AG09319 (cell line): Measurements from ENCODE around the gene MTMR3.

ENCODE experiments used
- DNase-seq: peaks from one replicate; pipeline ENCODE4 v3.0.0-alpha.2; 2010; ENCODE audit warnings: low read depth; ENCODE audit errors: extremely low read depth
- CTCF ChIP-seq: IDR thresholded peaks from 2 replicates; pipeline ENCODE4 v1.5.1; 2011; ENCODE audit warnings: low read depth, mild to moderate bottlenecking, inconsistent platforms, low read length, moderate library complexity

MTMR3 gene

DNA sequence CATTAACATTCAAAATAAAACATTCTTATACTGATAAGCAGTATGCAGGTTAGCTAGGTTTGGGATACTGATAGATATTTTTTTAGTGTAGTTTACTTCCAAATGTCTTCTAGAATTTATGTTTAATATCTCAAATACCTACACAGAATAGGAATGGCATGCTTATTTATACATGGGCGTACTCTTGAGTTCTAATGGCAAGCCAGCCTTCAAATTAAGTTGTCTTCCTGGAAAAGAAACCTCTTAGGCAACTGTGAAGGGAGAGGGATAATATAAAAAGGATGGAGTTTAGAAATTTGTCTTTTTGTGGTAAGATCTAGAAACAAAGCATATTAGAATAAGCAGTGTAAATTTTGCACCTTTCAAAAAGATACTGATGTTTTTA lies 65.4 kb downstream of the MTMR3 start:
- DNase-seq: no peak
- TF ChIP-seq CTCF: no peak

- TF ChIP-seq CTCF: no peak
- DNase-seq: no peak
These were observed 66.9 kb downstream of the MTMR3 start for GRCh38 chr22:29949872-29950271.

DNA sequence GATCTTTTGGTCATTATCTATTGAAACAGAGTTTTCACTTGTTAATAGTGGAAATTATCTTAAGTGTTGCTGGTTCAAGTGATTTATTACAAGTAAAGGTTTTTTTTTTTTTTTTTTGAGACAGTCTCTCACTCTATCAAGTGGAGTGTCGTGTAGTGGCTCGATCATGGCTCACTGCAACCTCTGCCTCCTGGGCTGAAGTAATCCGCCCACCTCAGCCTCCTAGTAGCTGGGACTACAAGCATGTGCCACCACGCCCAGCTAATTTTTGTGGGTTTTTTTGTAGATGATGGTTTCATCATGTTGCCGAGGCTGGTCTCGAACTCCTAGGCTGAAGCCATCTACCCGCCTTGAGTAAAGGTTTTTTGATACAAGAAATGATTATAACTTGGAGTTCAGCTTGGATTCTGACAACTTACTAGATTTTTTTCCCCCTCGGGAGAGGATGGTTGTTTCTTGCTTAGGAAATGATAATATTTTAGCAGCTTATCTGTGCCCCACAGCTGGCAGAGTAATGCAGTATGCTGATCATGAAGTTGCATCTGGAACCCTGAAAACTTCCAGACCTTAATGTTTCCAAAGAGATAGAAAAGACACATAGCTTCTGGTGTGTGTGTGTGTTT lies 68.9 kb downstream of the MTMR3 start:
- TF ChIP-seq CTCF: no peak
- DNase-seq: no peak

DNA sequence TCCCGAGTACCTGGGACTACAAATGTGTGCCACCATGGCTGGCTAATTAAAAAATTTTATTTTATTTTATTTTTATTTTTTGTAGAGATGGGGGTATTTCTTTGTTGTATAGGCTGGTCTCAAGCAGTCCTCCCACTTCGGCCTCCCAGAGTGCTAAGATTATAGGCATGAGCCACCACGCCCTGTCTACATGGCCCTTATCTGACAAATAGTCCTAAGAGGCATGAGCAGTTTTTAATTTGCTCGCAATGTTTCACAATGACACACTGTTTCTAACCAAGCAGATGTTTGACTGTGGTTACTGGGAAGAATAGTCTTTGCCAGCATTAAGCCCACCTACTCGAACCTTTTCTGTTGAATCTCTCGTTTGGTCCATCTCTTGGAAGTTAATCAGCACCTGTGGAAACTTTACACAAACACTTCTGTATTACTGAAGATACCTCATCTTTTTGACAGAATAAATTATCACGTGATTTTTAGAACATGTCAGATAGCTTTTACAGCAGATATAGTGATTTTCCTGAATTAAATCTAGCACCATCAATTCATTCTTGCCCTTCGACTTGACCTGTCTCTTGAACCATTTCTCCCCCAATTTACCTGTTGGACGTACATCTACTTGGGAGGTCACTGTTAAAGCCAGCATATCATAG lies 71.4 kb downstream of the MTMR3 start:
- no peak for TF ChIP-seq CTCF
- no peak for DNase-seq

GRCh38 chr22:29956680-29957079 lies 73.7 kb downstream of the MTMR3 start:
- TF ChIP-seq CTCF: no peak
- DNase-seq: no peak

GRCh38 chr22:29958170-29958569 lies 75.2 kb downstream of the MTMR3 start:
- DNase-seq: no peak
- no peak for TF ChIP-seq CTCF

GRCh38 chr22:29964776-29965175 lies 81.8 kb downstream of the MTMR3 start:
- no peak for DNase-seq
- no peak for TF ChIP-seq CTCF
